DND-41 (cell line): ENCODE measurements around the gene PTCD2.
A peak's percentile ranks its signal among the peaks of the same experiment; 100 is the strongest.

Source experiments
- ATAC-seq: fragments of 200-7000 bp; cut with Tn5 transposase; 3 replicates; pipeline ENCODE4 v1.9.1; 2021; ENCODE audit warnings: low read depth; ENCODE audit not compliant: insufficient read depth
- DNase-seq: peaks from one replicate; pipeline ENCODE4 v3.0.0-alpha.2; 2020
- H2AFZ ChIP-seq: 2 replicates; pipeline ENCODE4 v1.6.0; 2012; ENCODE audit warnings: low read depth, low read length
- H3K27ac ChIP-seq: 2 replicates; pipeline ENCODE4 v1.5.1; 2012; ENCODE audit warnings: low read length, inconsistent platforms
- H3K27me3 ChIP-seq: fragments of 200-600 bp; sonication (generic); 2 replicates; pipeline ENCODE4 v1.6.0; 2012; ENCODE audit warnings: low read length, mild to moderate bottlenecking, inconsistent platforms; ENCODE audit not compliant: insufficient read depth, poor library complexity
- H3K36me3 ChIP-seq: 2 replicates; pipeline ENCODE4 v1.5.1; 2012; ENCODE audit warnings: low read length, inconsistent platforms; ENCODE audit not compliant: insufficient read depth
- H3K4me1 ChIP-seq: 2 replicates; pipeline ENCODE4 v1.5.1; 2012; ENCODE audit warnings: mild to moderate bottlenecking, low read length; ENCODE audit not compliant: insufficient read depth
- H3K4me2 ChIP-seq: 2 replicates; pipeline ENCODE4 v1.6.0; 2012; ENCODE audit warnings: mild to moderate bottlenecking, moderate library complexity, low read length, inconsistent platforms; ENCODE audit not compliant: insufficient read depth
- H3K4me3 ChIP-seq, 2 experiments: fragments of 200-600 bp in 1 of 2; shearing (Covaris generic) in 1 of 2; 2 replicates each; pipeline ENCODE4 v1.5.1; 2012 to 2016; ENCODE audit warnings: inconsistent platforms in 2 of 2, low read length in 2 of 2, mild to moderate bottlenecking in 2 of 2, low read depth in 1 of 2, moderate library complexity in 1 of 2
- H3K79me2 ChIP-seq: 2 replicates; pipeline ENCODE4 v1.6.0; 2012; ENCODE audit warnings: low read length, inconsistent platforms; ENCODE audit not compliant: insufficient read depth
- H3K9ac ChIP-seq: 2 replicates; pipeline ENCODE4 v1.6.0; 2012; ENCODE audit warnings: low read depth, mild to moderate bottlenecking, inconsistent platforms, low read length, moderate library complexity
- H3K9me3 ChIP-seq: 2 replicates; pipeline ENCODE4 v1.5.1; 2012; ENCODE audit warnings: low read length, moderate library complexity, mild to moderate bottlenecking, inconsistent platforms; ENCODE audit not compliant: insufficient read depth, severe bottlenecking
- H4K20me1 ChIP-seq: 2 replicates; pipeline ENCODE4 v1.6.0; 2012; ENCODE audit warnings: low read length; ENCODE audit not compliant: insufficient read depth
- CTCF ChIP-seq: IDR thresholded peaks from 2 replicates; pipeline ENCODE4 v1.5.1; 2012; ENCODE audit warnings: borderline replicate concordance, low read length, moderate library complexity, mild to moderate bottlenecking; ENCODE audit not compliant: poor library complexity, severe bottlenecking; ENCODE audit errors: extremely low read depth
- EZH2 ChIP-seq: IDR thresholded peaks from 3 replicates; pipeline ENCODE4 v1.6.1; 2012; ENCODE audit warnings: borderline replicate concordance, low read depth, mild to moderate bottlenecking, moderate library complexity, low read length, inconsistent platforms; ENCODE audit not compliant: severe bottlenecking

Gene PTCD2

GRCh38 chr5:72319976-72320752, at the start of gene PTCD2, which contains the start of gene MRPS27:
TSS of gene PTCD2 (plus strand) at chr5:72320373. CDS start at chr5:72320383, 10 bp downstream.
TSS of gene MRPS27 (minus strand) at chr5:72320240. CDS start at chr5:72320221, 19 bp downstream.
- Histone ChIP-seq H3K9ac (peak within 1 kb of the TSS; percentile 66), H3K4me2 (peak within 1 kb of the TSS; percentile 86), H3K4me3 (peak within 1 kb of the TSS; percentile 83 to 93), H3K27me3 (no peaks in the 10 kb centered on the region), H3K36me3 (peaks cover 16% of the 10 kb centered on the region), H3K27ac (peak within 1 kb of the TSS; percentile 91), H3K9me3 (no peaks in the 10 kb centered on the region), H2AFZ (peak within 1 kb of the TSS; percentile 94), H3K4me1 (peaks cover 46% of the 10 kb centered on the region), H3K79me2 (peaks cover 55% of the 10 kb centered on the region), H4K20me1 (no peaks in the 10 kb centered on the region; the same call in 1 of the 2 replicates)
- ATAC-seq = peak; percentile 99
- TF ChIP-seq EZH2 = no peak
- TF ChIP-seq CTCF = peak; percentile 28
- peak; percentile 96 for DNase-seq

GRCh38 chr5:72271702-72272101, 48.5 kb upstream of the PTCD2 start:
- Histone ChIP-seq H3K79me2 (peaks cover 12% of the 10 kb centered on the region; the same call in 1 of the 2 replicates), H3K27ac (no peak overlapping the region), H4K20me1 (peaks cover 16% of the 10 kb centered on the region; the same call in 1 of the 2 replicates), H3K4me1 (no peaks in the 10 kb centered on the region), H3K36me3 (peaks cover 6% of the 10 kb centered on the region; the same call in 1 of the 2 replicates), H3K4me3 (no peak overlapping the region), H3K27me3 (no peaks in the 10 kb centered on the region), H2AFZ (no peak overlapping the region), H3K9ac (no peak overlapping the region), H3K4me2 (no peak overlapping the region), H3K9me3 (no peaks in the 10 kb centered on the region)
- no peak for TF ChIP-seq CTCF
- TF ChIP-seq EZH2 = no peak
- ATAC-seq (no peak), DNase-seq (no peak)

GRCh38 chr5:72272398-72272797, 47.8 kb upstream of the PTCD2 start:
- H4K20me1 ChIP-seq = peaks cover 16% of the 10 kb centered on the region; the same call in 1 of the 2 replicates
- H3K79me2 ChIP-seq = peaks cover 7% of the 10 kb centered on the region; the same call in 1 of the 2 replicates
- no peak overlapping the region for H3K4me2 ChIP-seq
- H3K27ac ChIP-seq = no peak overlapping the region
- H3K36me3 ChIP-seq = peaks cover 6% of the 10 kb centered on the region; the same call in 1 of the 2 replicates
- no peaks in the 10 kb centered on the region for H3K4me1 ChIP-seq
- no peak overlapping the region for H3K9ac ChIP-seq
- H3K27me3 ChIP-seq = no peaks in the 10 kb centered on the region
- H3K4me3 ChIP-seq = no peak overlapping the region
- no peaks in the 10 kb centered on the region for H3K9me3 ChIP-seq
- H2AFZ ChIP-seq = no peak overlapping the region
- no peak for TF ChIP-seq CTCF
- TF ChIP-seq EZH2 = no peak
- DNase-seq (no peak), ATAC-seq (no peak)
